Kidney epithelial cell (primary cell): ENCODE measurements around the gene CELF2. TPM values are rescaled to one million over a fixed set of nuclear protein-coding genes. Genes with fewer than 3 reads are reported as not detected.

Experiments
- DNase-seq: peaks from one replicate; pipeline ENCODE4 v3.0.0-alpha.2; 2010; ENCODE audit warnings: low read depth
- H3K27me3 ChIP-seq: 2 replicates; pipeline ENCODE4 v1.6.0; 2011; ENCODE audit warnings: low read length; ENCODE audit not compliant: control insufficient read depth, insufficient read depth
- H3K36me3 ChIP-seq: 2 replicates; pipeline ENCODE4 v1.5.1; 2011; ENCODE audit warnings: low read length; ENCODE audit not compliant: control insufficient read depth, insufficient read depth
- H3K4me3 ChIP-seq: 2 replicates; pipeline ENCODE4 v1.5.1; 2011; ENCODE audit warnings: low read depth, mild to moderate bottlenecking, control low read depth, low read length
- total RNA-seq: library from RNA; depleted of rRNA; stranded (reverse); fragments of >200 nt; gene quantifications from 2 replicates; pipeline ENCODE4 v1.2.3, GENCODE V29; 2015
- TF ChIP-seq, protein P1 (sequence below): IDR thresholded peaks from 2 replicates; pipeline ENCODE4 v1.5.1; 2011; ENCODE audit warnings: mild to moderate bottlenecking, moderate library complexity, low read length, control low read depth, inconsistent platforms; ENCODE audit not compliant: insufficient read depth, poor library complexity, severe bottlenecking

The CELF2 gene
- total RNA-seq, 1 donor from 2014 or later: 15.2 TPM

DNA sequence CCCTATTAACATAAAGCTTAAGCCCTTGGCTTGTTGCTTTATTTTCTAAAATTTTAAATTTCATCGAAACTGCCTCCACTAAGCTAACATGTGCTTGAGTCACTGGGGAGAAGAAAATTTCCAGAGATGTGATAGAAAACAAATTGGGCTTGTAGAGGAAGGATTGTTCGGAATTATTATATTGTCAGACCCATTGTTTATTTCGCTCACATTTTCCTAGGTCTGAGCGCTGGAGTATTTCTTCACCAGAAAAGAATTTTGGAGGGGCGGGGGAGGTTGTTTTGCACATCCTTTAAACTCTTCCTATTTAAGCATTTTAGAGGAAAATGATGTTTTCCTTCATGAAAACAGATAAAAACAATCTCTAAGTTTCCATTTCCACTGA lies 29.1 kb downstream of the CELF2 start:
- no peak for DNase-seq
- Histone ChIP-seq H3K36me3 (no peaks in the 10 kb centered on the region), H3K27me3 (no peaks in the 10 kb centered on the region), H3K4me3 (no peak overlapping the region)
- TF ChIP-seq, protein P1, sequence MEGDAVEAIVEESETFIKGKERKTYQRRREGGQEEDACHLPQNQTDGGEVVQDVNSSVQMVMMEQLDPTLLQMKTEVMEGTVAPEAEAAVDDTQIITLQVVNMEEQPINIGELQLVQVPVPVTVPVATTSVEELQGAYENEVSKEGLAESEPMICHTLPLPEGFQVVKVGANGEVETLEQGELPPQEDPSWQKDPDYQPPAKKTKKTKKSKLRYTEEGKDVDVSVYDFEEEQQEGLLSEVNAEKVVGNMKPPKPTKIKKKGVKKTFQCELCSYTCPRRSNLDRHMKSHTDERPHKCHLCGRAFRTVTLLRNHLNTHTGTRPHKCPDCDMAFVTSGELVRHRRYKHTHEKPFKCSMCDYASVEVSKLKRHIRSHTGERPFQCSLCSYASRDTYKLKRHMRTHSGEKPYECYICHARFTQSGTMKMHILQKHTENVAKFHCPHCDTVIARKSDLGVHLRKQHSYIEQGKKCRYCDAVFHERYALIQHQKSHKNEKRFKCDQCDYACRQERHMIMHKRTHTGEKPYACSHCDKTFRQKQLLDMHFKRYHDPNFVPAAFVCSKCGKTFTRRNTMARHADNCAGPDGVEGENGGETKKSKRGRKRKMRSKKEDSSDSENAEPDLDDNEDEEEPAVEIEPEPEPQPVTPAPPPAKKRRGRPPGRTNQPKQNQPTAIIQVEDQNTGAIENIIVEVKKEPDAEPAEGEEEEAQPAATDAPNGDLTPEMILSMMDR: no peak

DNA sequence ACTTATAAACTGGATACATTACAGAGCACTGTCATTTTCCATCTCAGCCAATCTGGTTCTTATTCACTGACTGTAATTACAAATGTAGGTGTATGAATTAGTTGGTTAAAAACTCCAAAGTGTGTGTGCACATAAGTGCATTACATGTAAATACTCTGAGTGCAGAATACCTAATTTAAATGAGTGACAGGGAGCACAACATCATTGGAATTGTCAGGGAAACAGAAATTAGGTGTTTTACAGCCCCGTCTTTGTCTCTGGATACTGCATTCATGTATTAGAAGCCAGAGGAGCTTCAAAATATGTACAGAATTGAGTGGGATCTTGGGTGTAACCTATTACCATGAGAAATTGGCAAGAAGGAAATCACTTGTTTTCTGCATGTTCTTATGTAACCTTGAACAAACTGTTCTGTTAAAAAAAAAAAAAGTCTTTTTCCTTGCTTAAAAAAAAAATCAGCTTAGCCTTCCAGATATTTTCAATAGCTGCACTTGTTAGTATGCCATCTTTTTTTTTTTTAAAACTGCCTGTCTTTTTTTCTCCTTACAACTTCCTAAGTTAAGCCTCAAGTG lies 31.1 kb downstream of the CELF2 start:
- Histone ChIP-seq H3K36me3 (no peaks in the 10 kb centered on the region), H3K4me3 (no peak overlapping the region), H3K27me3 (no peaks in the 10 kb centered on the region)
- no peak for DNase-seq
- TF ChIP-seq, protein P1: no peak

DNA sequence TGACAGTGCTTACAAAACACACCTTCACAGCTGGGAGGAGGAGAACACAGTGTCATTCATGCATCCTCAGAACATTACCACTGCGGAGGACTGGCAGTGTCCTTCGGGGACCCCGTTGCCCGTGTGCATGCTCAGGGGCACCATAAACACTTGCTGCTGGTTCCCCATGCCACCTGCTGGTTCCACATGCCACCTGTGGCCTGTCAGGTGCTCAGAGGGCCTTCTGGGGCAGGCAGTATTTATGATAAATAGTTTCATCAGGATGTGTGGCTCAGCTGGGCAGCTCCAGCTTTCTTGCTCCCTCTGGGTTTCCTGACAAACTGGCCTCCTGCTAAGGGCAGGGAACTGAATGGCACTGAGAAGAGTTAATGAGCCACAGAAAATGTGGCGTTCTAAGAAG lies 32.1 kb downstream of the CELF2 start:
- TF ChIP-seq, protein P1: no peak
- H3K4me3 ChIP-seq: no peak overlapping the region
- no peaks in the 10 kb centered on the region for H3K36me3 ChIP-seq
- DNase-seq: no peak
- no peaks in the 10 kb centered on the region for H3K27me3 ChIP-seq

DNA sequence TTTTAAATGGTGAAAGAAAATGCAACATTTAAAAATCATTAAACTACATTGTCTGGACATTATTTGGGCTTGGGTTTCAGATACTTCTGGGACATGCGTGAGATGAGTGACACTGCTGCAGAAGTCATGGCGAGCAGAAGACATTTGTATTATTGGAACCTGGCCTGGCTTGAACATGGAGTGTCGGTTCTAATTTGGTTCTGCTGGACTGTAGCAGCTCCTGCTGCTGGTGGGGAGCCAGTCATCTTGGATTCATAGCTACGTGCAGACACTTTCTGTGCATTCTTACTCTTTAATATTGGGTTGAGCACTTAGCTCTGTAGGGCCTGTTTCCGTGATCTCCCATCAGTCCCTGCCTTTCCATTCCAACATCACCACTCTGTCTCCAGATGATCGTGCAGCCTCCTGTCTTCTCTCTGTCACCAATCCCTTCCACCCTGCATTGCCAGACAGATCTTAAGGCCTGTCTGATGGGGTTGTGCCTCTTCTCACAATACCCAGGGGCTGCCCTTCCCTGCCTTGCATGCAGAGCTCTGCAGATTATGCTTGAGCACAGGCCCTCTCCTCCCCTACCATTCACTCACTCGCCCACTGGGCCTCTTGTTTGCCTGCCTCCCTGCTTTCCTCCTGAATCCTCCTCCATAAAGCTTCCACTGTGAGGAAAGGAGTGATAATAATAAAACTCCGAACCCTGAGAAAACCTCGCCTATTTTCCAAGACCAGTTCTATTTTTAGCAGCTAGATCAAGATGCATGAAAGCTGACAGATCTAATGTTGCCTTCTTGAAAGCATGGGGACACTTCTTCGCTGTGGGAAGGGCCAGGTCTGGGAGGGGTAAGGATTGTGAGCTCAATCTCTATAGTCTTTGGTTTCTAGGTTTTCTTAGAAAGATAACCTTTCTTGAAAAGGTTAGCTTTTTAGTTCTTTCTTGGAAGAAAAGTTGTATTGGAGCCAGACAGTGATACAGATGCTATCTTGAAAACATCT lies 32.9 kb downstream of the CELF2 start:
- Histone ChIP-seq H3K4me3 (no peak overlapping the region), H3K27me3 (no peaks in the 10 kb centered on the region), H3K36me3 (no peaks in the 10 kb centered on the region)
- DNase-seq: no peak
- TF ChIP-seq, protein P1: no peak

DNA sequence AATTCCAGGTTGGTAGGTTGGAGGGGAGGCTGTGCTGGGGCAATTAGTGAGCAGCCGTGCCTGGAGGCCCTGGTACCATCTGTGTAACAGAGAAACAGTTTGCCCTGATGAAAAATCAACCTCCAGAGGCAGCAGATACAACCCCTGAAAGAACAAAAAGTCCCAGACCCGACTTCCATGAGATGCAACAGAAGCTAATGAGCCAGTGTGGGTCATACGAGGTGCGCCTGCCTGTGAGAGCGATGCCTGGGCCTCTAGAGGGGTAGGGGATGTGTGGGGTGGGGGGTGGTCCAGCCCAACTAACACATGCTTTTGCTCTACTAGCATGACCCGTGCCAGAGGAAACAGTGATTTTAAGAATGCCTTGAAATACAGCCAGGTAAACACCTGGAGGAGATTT lies 39.3 kb downstream of the CELF2 start:
- no peak for DNase-seq
- Histone ChIP-seq H3K36me3 (no peaks in the 10 kb centered on the region), H3K4me3 (no peak overlapping the region), H3K27me3 (no peaks in the 10 kb centered on the region)
- TF ChIP-seq, protein P1: no peak
